Tongue (tissue), 2 donors: Measurements from ENCODE around the gene C12orf75. TPM values are rescaled to one million over a fixed set of nuclear protein-coding genes. Genes with fewer than 3 reads are reported as not detected.
A peak's percentile ranks its signal among the peaks of the same experiment; 100 is the strongest.

Source experiments
- DNase-seq: peaks from one replicate; pipeline ENCODE4 v3.0.0-alpha.2; 2015
- total RNA-seq: library from RNA; depleted of rRNA; stranded (reverse); fragments of >200 nt; gene quantifications from one replicate; pipeline ENCODE4 v1.2.3, GENCODE V29; 2014

The C12orf75 gene
- total RNA-seq, 1 donor from 2014 or later, result 10.7 TPM

DNA sequence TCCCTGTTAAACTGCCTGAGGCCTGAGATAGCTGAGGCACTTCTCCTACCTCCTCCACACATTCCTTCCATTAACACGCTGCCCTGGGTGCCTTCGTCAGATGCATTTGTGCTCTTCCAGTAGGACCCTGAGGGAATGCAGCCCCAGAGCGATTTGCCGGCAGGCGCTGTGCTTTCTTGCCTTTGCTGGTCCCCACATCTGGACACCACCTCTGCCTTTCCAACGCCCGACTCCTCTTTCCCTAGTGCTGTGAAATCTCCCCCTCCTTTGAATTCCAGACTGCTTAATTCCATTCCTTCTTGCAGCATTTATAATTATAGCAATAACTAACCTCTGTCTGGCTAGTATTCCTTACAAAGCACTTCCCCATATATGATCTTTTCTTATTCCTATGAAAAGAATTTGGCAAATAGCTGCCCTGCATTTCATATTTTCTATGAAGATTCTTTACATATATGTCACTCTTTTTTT lies 88.4 kb downstream of the C12orf75 start:
- DNase-seq, result no peak

DNA sequence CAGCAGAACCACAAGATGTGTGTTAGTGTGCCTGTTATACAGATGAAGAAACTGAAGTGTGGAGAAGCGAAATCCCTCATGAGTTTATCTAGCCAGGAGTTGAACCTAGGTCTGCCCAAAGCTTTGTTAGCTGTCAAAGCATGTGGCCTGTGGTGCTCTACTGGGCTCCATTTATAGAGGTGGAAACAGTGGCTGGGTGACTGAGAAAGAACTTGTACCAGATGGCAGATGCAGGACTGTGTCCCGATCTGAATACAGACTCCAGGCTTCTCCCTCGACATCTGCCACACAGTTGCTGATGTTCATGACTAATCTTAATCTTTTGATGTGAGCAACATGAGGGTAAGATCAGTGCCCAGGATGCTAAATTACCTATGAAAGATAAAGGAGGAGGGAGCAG lies 89.1 kb downstream of the C12orf75 start:
- DNase-seq, result no peak

DNA sequence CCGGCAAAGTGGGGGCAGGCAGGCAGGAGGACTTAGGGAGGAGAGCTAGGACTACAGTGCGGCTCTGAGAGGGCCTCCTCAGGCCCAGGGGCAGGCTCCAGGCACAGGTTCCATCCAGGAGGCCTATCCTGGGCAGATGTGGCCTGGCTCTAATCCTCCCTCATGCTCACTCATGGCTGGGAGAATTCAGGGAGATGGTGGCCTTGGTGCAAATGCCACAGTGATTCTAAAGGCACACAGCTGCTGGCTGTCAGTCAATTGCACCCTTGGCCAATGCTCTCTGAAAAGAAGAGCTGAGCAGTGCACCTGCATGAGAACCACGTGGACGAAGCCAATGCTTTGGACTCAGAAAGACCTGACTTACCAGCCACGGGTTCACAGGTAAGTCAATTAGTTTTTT lies 89.6 kb downstream of the C12orf75 start:
- DNase-seq, result no peak

DNA sequence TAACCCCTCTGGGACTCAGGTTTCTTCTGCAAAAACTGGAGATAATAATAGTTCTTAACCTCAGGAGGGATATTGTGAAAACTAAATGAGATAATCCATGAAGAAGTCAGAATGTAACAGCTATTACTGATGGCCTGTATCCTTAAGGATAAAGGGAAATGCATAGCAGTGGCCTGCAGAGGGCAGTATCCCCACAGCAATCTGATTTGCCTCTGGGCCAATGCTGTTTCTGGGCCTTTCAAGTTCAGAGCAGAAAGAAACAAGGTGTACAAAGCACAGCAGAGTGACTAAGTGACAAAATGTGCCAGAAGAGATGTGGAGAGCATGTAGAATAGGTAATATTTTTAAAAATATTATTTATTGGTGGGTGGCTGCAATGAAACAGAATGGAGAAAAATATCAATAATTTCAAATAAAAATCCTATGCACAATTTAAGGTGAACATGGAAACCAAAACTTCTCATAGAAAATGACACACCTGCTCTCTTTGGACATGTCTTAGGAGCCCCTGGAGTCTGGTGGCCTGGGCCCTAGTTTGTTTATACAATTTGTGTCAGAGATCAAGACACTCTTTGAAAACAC lies 90.3 kb downstream of the C12orf75 start:
- peak; percentile 90 for DNase-seq

Other genes with a start within 250 kb of the C12orf75 start
- 11.9 TPM for gene ALDH1L2, start 246.2 kb upstream of the C12orf75 start, total RNA-seq
- gene WASHC4, start 223.0 kb upstream of the C12orf75 start, total RNA-seq, result 96.8 TPM
- gene APPL2, start 94.5 kb upstream of the C12orf75 start, total RNA-seq, result 29.8 TPM